A549 (cell line): ENCODE data around the gene GPRIN1. TPM values are rescaled to one million over a fixed set of nuclear protein-coding genes. Genes with fewer than 3 reads are reported as not detected.

Experiments
- ATAC-seq, 2 experiments: fragments of 200-7000 bp in 1 of 2; fragments of >200 bp in 1 of 2; cut with Nextera tagmentation in 1 of 2; cut with Tn5 transposase in 1 of 2; 3 replicates each; pipeline versions ENCODE4 v1.8.0 to v1.9.1; 2018 to 2020; ENCODE audit warnings: mild to moderate bottlenecking in 1 of 2, moderate library complexity in 1 of 2
- CTCF ChIA-PET: fragments of 300-600 bp; sonication (Branson Sonifier 250); formaldehyde crosslinking; extraction: SDS; loops from one replicate; lab custom pipeline; 2021; ENCODE audit warnings: antibody characterized with exemption, inconsistent platforms; lab: Yijun Ruan, JAX
- POLR2A ChIA-PET: fragments of 350-600 bp; formaldehyde crosslinking; extraction: SDS; loops from one replicate; lab custom pipeline; 2021; ENCODE audit warnings: antibody characterized with exemption, inconsistent platforms; lab: Yijun Ruan, JAX
- DNase-seq, 2 experiments: peaks; one replicate each; pipeline versions ENCODE4 v3.0.0 to v3.0.0-alpha.2; 2011 to 2016; ENCODE audit warnings: low read depth in 1 of 2, low spot score in 1 of 2
- FAIRE-seq: peaks from 2 replicates; lab custom pipeline; 2011; peaks lifted over from hg19 to GRCh38; lab: Jason Lieb, UNC
- H3K27ac ChIP-seq, 2 experiments: fragments of >200 bp; sonication (Bioruptor Twin); formaldehyde crosslinking; 3 replicates each; pipeline ENCODE4 v1.5.1; 2016 to 2017
- H3K4me1 ChIP-seq: fragments of >200 bp; sonication (Bioruptor Twin); formaldehyde crosslinking; 3 replicates; pipeline ENCODE4 v1.6.1; 2016
- H3K4me2 ChIP-seq: fragments of >200 bp; sonication (Bioruptor Twin); formaldehyde crosslinking; 3 replicates; pipeline ENCODE4 v1.6.1; 2016
- H3K4me3 ChIP-seq: fragments of >200 bp; sonication (Bioruptor Twin); formaldehyde crosslinking; 3 replicates; pipeline ENCODE4 v1.5.1; 2016
- H3K9me3 ChIP-seq: fragments of >200 bp; sonication (Bioruptor Twin); formaldehyde crosslinking; 3 replicates; pipeline ENCODE4 v1.6.1; 2016
- BHLHE40 ChIP-seq: IDR thresholded peaks from 2 replicates; pipeline ENCODE4 v1.6.1; 2012; ENCODE audit warnings: low read depth, low read length, inconsistent platforms
- CEBPB ChIP-seq, 2 experiments: fragments of >200 bp in 1 of 2; sonication (Bioruptor Twin) in 1 of 2; formaldehyde crosslinking in 1 of 2; IDR thresholded peaks; 2 replicates each; pipeline ENCODE4 v1.6.1; 2012 to 2016
- CHD2 ChIP-seq: fragments of 150-350 bp; IDR thresholded peaks from 2 replicates; pipeline ENCODE4 v1.6.1; 2014; ENCODE audit warnings: low read length; ENCODE audit not compliant: partially characterized antibody
- EHF ChIP-seq: fragments of 250-450 bp; sonication (Bioruptor Pico); IDR thresholded peaks from 2 replicates; pipeline ENCODE4 v1.5.0; 2020; ENCODE audit warnings: mild to moderate bottlenecking
- EHMT2 ChIP-seq: fragments of 200-600 bp; sonication (generic); IDR thresholded peaks from 2 replicates; pipeline ENCODE4 v1.6.1; 2016; ENCODE audit warnings: antibody characterized with exemption, low read depth, mild to moderate bottlenecking, moderate library complexity
- ELK1 ChIP-seq: fragments of 150-350 bp; IDR thresholded peaks from 2 replicates; pipeline ENCODE4 v1.6.1; 2014; ENCODE audit warnings: low read depth, mild to moderate bottlenecking, low read length
- EP300 ChIP-seq, 2 experiments: fragments of >200 bp; sonication (Bioruptor Twin); formaldehyde crosslinking; IDR thresholded peaks; 2 replicates in 1 of 2; 3 replicates in 1 of 2; pipeline ENCODE4 v1.6.1; 2016 to 2017
- HDAC2 ChIP-seq: fragments of 200-600 bp; sonication (generic); IDR thresholded peaks from 2 replicates; pipeline ENCODE4 v1.6.1; 2016
- HES2 ChIP-seq: fragments of >200 bp; sonication (Bioruptor Twin); formaldehyde crosslinking; IDR thresholded peaks from 2 replicates; pipeline ENCODE4 v1.6.1; 2016
- HEYL ChIP-seq: fragments of 250-450 bp; sonication (Bioruptor Pico); IDR thresholded peaks from 2 replicates; pipeline ENCODE4 v1.8.0; 2021; ENCODE audit warnings: mild to moderate bottlenecking, moderate library complexity
- HOXB13 ChIP-seq: fragments of 250-450 bp; sonication (Bioruptor Pico); IDR thresholded peaks from 2 replicates; pipeline ENCODE4 v1.5.0; 2020; ENCODE audit warnings: low read depth, mild to moderate bottlenecking, moderate library complexity
- HOXB5 ChIP-seq: fragments of 250-450 bp; sonication (Bioruptor Pico); IDR thresholded peaks from 2 replicates; pipeline ENCODE4 v1.5.0; 2020; ENCODE audit warnings: mild to moderate bottlenecking, moderate library complexity
- KDM1A ChIP-seq: fragments of 200-600 bp; sonication (generic); IDR thresholded peaks from 2 replicates; pipeline ENCODE4 v1.6.1; 2016; ENCODE audit warnings: low read depth, mild to moderate bottlenecking
- MAX ChIP-seq: IDR thresholded peaks from 2 replicates; pipeline ENCODE4 v1.6.1; 2012
- MAZ ChIP-seq: fragments of 150-350 bp; IDR thresholded peaks from 2 replicates; pipeline ENCODE4 v1.6.1; 2014; ENCODE audit warnings: antibody characterized with exemption, low read depth, low read length, borderline replicate concordance
- MYC ChIP-seq: IDR thresholded peaks from 2 replicates; pipeline ENCODE4 v1.6.1; 2012; ENCODE audit warnings: mild to moderate bottlenecking, inconsistent platforms, low read length, improper control_type of control experiment, borderline replicate concordance
- NPAS2 ChIP-seq: fragments of 250-450 bp; sonication (Bioruptor Pico); IDR thresholded peaks from 2 replicates; pipeline ENCODE4 v1.8.0; 2022; ENCODE audit warnings: mild to moderate bottlenecking, moderate library complexity, borderline replicate concordance
- NR3C1 ChIP-seq: fragments of >200 bp; sonication (Bioruptor Twin); formaldehyde crosslinking; IDR thresholded peaks from 3 replicates; pipeline ENCODE4 v1.6.1; 2017
- RCOR1 ChIP-seq: fragments of 150-350 bp; IDR thresholded peaks from 2 replicates; pipeline ENCODE4 v1.6.1; 2014; ENCODE audit warnings: antibody characterized with exemption, low read length, low read depth
- RFX5 ChIP-seq: fragments of 450-650 bp; IDR thresholded peaks from 2 replicates; pipeline ENCODE4 v1.7.1; 2014; ENCODE audit warnings: antibody characterized with exemption, mild to moderate bottlenecking, moderate library complexity
- RNF2 ChIP-seq: fragments of 200-600 bp; sonication (generic); IDR thresholded peaks from 2 replicates; pipeline ENCODE4 v1.6.1; 2016; ENCODE audit warnings: low read depth, mild to moderate bottlenecking, antibody characterized with exemption, moderate library complexity, borderline replicate concordance
- SREBF2 ChIP-seq: fragments of 450-650 bp; IDR thresholded peaks from 2 replicates; pipeline ENCODE4 v1.6.1; 2014; ENCODE audit warnings: mild to moderate bottlenecking, moderate library complexity
- ZSCAN20 ChIP-seq: fragments of 250-450 bp; sonication (Bioruptor Pico); IDR thresholded peaks from 2 replicates; pipeline ENCODE4 v1.8.0; 2022; ENCODE audit warnings: mild to moderate bottlenecking, moderate library complexity
- WGBS: methylation state at CpG from one replicate; pipeline ENCODE4 v1.1.6; 2017; ENCODE audit errors: missing lambda C conversion rate; 5-methylcytosine and 5-hydroxymethylcytosine counted together
- polyA plus RNA-seq, 4 experiments: library from polyadenylated mRNA; depleted of rRNA in 3 of 4; stranded (reverse); fragments of >200 nt; fragmentation: RNase III in 1 of 4; extraction: RNeasy Plus Mini Kit Qiagen cat#74134 plus additional on column Dnase treatment in 1 of 4; gene quantifications; 2 replicates in 3 of 4; 3 replicates in 1 of 4; pipeline ENCODE4 v1.2.3, GENCODE V29; 2011 to 2017
- TF ChIP-seq, protein P1 (sequence below): fragments of 250-450 bp; sonication (Bioruptor Pico); IDR thresholded peaks from 2 replicates; pipeline ENCODE4 v1.5.0; 2020; ENCODE audit warnings: low read depth, mild to moderate bottlenecking, moderate library complexity
- TF ChIP-seq, protein P2 (sequence below): IDR thresholded peaks from 2 replicates; pipeline ENCODE4 v1.6.1; 2012

The GPRIN1 gene
- polyA plus RNA-seq, 2 of the 4 experiments (the other 2 are of a cell fraction): 3.1 to 6.7 TPM

DNA sequence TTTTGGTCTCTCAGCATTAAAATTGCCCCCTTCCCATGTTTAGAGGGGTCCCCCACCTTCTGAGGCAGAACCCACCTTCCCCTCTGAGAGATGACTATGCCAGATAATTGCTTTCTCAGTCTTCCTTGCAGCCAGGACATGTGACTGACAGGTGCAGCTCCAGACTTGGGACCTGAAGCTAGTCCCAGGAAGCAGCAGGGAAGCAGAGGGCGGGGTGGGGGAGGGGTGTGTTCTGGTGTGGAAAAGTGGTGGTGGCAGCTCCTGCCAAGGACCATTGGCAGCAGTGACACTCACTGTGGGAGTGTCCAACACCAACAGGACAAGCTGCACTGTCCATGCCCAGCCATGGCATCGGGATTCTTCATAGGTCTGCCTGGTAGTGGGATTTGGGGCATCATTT, 22.8 kb upstream of the GPRIN1 start:
- no peaks in the 10 kb centered on the region for H3K9me3 ChIP-seq
- CTCF ChIA-PET: interaction anchor here (1.4 to 4.1 kb wide), 3 partner anchors 14 to 59 kb away, joined by 5 to 15 read pairs (median 12); no protein-coding TSS in a partner anchor
- peaks cover 8% of the 10 kb centered on the region; the same call in 1 of the 3 replicates for H3K4me1 ChIP-seq
- DNase-seq: no peak
- POLR2A ChIA-PET: interaction anchor here (4.0 kb wide), 1 partner anchor 15 kb away, joined by 24 read pairs; the partner anchor contains the start of gene TSPAN17
- no peak for TF ChIP-seq EHMT2
- no peak for TF ChIP-seq EP300 (IDR thresholded peaks at IDR 0.05)
- no peak for TF ChIP-seq BHLHE40
- no peak for TF ChIP-seq CHD2
- no peak for TF ChIP-seq SREBF2
- no peak for TF ChIP-seq ELK1
- no peak for TF ChIP-seq MYC
- TF ChIP-seq HOXB13 (CRISPR knock-in tag): no peak
- TF ChIP-seq NR3C1: no peak
- no peak for TF ChIP-seq HDAC2
- TF ChIP-seq HOXB5 (CRISPR knock-in tag): no peak
- TF ChIP-seq CEBPB (IDR thresholded peaks at IDR 0.05): no peak
- TF ChIP-seq, protein P1, sequence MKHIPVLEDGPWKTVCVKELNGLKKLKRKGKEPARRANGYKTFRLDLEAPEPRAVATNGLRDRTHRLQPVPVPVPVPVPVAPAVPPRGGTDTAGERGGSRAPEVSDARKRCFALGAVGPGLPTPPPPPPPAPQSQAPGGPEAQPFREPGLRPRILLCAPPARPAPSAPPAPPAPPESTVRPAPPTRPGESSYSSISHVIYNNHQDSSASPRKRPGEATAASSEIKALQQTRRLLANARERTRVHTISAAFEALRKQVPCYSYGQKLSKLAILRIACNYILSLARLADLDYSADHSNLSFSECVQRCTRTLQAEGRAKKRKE (CRISPR knock-in tag): no peak
- TF ChIP-seq, all 56 proteins: peak for 0
- no peak overlapping the region for H3K4me2 ChIP-seq
- FAIRE-seq (no peak), ATAC-seq (no peak)
- H3K27ac ChIP-seq: no peak overlapping the region
- 9% methylated on average over 2 of the region's 2 CpGs for WGBS
- no peak overlapping the region for H3K4me3 ChIP-seq

- POLR2A ChIA-PET: interaction anchor here (4.0 kb wide), 1 partner anchor 16 kb away, joined by 24 read pairs; the partner anchor contains the start of gene TSPAN17
- H3K4me1 ChIP-seq: peaks cover 8% of the 10 kb centered on the region; the same call in 1 of the 3 replicates
- WGBS: 69% methylated on average over 7 of the region's 7 CpGs
- DNase-seq (no peak), FAIRE-seq (no peak), ATAC-seq (no peak)
- H3K9me3 ChIP-seq: no peaks in the 10 kb centered on the region
- CTCF ChIA-PET: interaction anchor here (0.7 to 4.1 kb wide), 4 partner anchors 10 to 58 kb away, joined by 4 to 15 read pairs (median 8); no protein-coding TSS in a partner anchor
- H3K27ac ChIP-seq: no peak overlapping the region
- H3K4me2 ChIP-seq: no peak overlapping the region
- TF ChIP-seq HES2: no peak
- no peak for TF ChIP-seq ZSCAN20 (CRISPR knock-in tag)
- TF ChIP-seq HDAC2: no peak
- no peak for TF ChIP-seq RFX5
- TF ChIP-seq CEBPB (IDR thresholded peaks at IDR 0.05): no peak
- TF ChIP-seq, protein P2, sequence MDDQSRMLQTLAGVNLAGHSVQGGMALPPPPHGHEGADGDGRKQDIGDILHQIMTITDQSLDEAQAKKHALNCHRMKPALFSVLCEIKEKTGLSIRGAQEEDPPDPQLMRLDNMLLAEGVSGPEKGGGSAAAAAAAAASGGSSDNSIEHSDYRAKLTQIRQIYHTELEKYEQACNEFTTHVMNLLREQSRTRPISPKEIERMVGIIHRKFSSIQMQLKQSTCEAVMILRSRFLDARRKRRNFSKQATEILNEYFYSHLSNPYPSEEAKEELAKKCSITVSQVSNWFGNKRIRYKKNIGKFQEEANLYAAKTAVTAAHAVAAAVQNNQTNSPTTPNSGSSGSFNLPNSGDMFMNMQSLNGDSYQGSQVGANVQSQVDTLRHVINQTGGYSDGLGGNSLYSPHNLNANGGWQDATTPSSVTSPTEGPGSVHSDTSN: no peak
- TF ChIP-seq RCOR1: no peak
- TF ChIP-seq EHMT2: no peak
- no peak for TF ChIP-seq HEYL
- no peak for TF ChIP-seq SREBF2
- no peak for TF ChIP-seq BHLHE40
- TF ChIP-seq MAX: no peak
- TF ChIP-seq EHF: no peak
- TF ChIP-seq MAZ: no peak
- no peak for TF ChIP-seq KDM1A
- no peak for TF ChIP-seq RNF2
- TF ChIP-seq NPAS2 (CRISPR knock-in tag): no peak
- H3K4me3 ChIP-seq: no peak overlapping the region
Measured at GRCh38 chr5:176631383-176632200, 21.6 kb upstream of the GPRIN1 start.
